Medulla oblongata (tissue), 1 donor: Measurements from ENCODE around the gene TRIM54.
A peak's percentile ranks its signal among the peaks of the same experiment; 100 is the strongest.
"Not testable (repeated sequence)": the region's sequence is repeated elsewhere in the genome, so short reads cannot be mapped to it uniquely, and the experiment has no call there.

Source experiments
- DNase-seq: peaks from one replicate; pipeline ENCODE4 v3.0.0-alpha.2; 2015; ENCODE audit errors: extremely low spot score

Gene TRIM54

GRCh38 chr2:27313882-27314645, 31.8 kb downstream of the TRIM54 start:
- DNase-seq, result no peak

- no peak for DNase-seq
These were observed 32.5 kb downstream of the TRIM54 start for GRCh38 chr2:27314709-27315108.

GRCh38 chr2:27315122-27315521, 32.9 kb downstream of the TRIM54 start:
- no peak for DNase-seq

- peak; percentile 32 for DNase-seq
These were observed 34.6 kb downstream of the TRIM54 start for GRCh38 chr2:27316655-27317412.

GRCh38 chr2:27319839-27320238, 37.6 kb downstream of the TRIM54 start:
- not testable (repeated sequence) for DNase-seq

GRCh38 chr2:27320958-27321543, 38.8 kb downstream of the TRIM54 start:
- no peak for DNase-seq

GRCh38 chr2:27322301-27322765, 40.1 kb downstream of the TRIM54 start:
- DNase-seq, result no peak

GRCh38 chr2:27322766-27323595, 40.8 kb downstream of the TRIM54 start, which contains the start of gene MPV17:
Gene MPV17 (minus strand): TSS chr2:27323097. CDS start chr2:27322517, 580 bp downstream.
- peak; percentile 96 for DNase-seq

- peak; percentile 7 for DNase-seq
These were observed 41.5 kb downstream of the TRIM54 start for GRCh38 chr2:27323596-27324285.

GRCh38 chr2:27324720-27325119, 42.5 kb downstream of the TRIM54 start:
- DNase-seq, result no peak

- DNase-seq, result no peak
These were observed 53.1 kb downstream of the TRIM54 start for GRCh38 chr2:27335311-27335710.

- no peak for DNase-seq
These were observed 53.9 kb downstream of the TRIM54 start for GRCh38 chr2:27336173-27336572.

GRCh38 chr2:27347641-27348040, 65.4 kb downstream of the TRIM54 start:
- no peak for DNase-seq

GRCh38 chr2:27350106-27350693, 68.0 kb downstream of the TRIM54 start:
- DNase-seq, result no peak

GRCh38 chr2:27351802-27352598, 69.8 kb downstream of the TRIM54 start:
- no peak for DNase-seq

GRCh38 chr2:27353386-27353761, 71.1 kb downstream of the TRIM54 start:
- DNase-seq, result not testable (repeated sequence)

- DNase-seq, result no peak
These were observed 71.8 kb downstream of the TRIM54 start for GRCh38 chr2:27353762-27354596.

GRCh38 chr2:27354597-27354927, 72.3 kb downstream of the TRIM54 start:
- no peak for DNase-seq

- peak; percentile 38 for DNase-seq
These were observed 73.8 kb downstream of the TRIM54 start for GRCh38 chr2:27356056-27356381.
